Smooth muscle cell of the brain vasculature (primary cell): ENCODE data around the gene GTF2A1.
"Not testable (repeated sequence)": the region's sequence is repeated elsewhere in the genome, so short reads cannot be mapped to it uniquely, and the experiment has no call there.

Experiments used
- DNase-seq: peaks from one replicate; pipeline ENCODE4 v3.0.0-alpha.2; 2012; ENCODE audit warnings: low read depth, low spot score

Gene GTF2A1

DNA sequence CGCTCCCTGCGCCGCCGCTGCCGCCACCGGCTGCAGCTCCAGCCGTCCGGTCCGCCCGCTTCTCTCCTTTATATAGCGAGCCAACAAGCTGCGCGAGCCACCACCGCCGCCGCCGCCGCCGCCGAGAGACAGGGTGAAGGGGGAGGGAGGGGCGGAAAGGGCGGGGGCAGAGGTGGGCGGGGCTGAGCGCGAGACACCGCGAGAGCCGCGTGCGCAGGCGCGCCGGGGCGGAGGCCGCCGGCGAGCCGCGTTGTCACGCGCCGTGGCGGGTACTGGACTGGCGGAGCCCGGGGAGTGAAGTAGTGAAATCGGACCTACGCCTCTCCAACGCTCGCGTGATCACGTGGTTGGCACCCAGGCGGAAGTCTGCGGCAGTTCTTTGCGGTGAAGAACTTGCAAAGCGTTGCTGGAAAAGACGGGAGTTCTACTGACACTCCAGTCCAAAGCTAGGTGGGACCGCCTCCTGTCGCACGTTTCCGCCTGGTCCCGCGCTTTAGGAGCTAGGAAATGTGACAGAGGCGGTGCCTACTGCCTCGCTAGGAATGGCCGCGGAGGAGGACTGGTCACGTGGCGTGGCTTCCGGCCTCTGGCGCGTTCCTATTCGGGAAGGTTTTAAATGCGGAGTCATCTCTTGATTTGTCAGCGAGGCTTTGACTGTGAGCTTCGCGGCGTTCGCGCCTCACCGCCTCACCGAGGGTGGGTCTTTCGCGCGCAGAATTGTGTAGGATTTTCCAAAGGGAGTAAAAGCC lies at the start of gene GTF2A1:
GTF2A1 (minus strand) TSS at position 130 of the 749 bp plus-strand sequence. CDS start 441 bp downstream, outside the sequence.
- DNase-seq = peak; percentile 93

DNA sequence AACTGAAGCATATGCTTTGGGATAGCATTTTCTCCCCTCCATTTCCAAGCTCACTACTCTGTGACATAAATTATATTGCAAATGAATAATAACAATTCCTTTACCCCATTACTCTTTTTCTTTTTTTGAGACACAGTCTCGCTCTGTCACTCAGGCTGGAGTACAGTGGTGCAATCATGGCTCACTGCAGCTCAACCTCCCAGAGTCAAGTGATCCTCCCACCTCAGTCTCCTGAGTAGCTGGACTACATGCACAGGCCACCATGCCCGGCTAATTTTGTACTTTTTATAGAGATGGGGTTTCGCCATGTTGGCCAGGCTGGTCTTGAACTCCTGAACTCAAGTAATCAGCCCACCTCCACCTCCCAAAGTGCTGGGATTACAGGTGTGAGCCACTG lies 49.2 kb upstream of the GTF2A1 start:
- DNase-seq = no peak

DNA sequence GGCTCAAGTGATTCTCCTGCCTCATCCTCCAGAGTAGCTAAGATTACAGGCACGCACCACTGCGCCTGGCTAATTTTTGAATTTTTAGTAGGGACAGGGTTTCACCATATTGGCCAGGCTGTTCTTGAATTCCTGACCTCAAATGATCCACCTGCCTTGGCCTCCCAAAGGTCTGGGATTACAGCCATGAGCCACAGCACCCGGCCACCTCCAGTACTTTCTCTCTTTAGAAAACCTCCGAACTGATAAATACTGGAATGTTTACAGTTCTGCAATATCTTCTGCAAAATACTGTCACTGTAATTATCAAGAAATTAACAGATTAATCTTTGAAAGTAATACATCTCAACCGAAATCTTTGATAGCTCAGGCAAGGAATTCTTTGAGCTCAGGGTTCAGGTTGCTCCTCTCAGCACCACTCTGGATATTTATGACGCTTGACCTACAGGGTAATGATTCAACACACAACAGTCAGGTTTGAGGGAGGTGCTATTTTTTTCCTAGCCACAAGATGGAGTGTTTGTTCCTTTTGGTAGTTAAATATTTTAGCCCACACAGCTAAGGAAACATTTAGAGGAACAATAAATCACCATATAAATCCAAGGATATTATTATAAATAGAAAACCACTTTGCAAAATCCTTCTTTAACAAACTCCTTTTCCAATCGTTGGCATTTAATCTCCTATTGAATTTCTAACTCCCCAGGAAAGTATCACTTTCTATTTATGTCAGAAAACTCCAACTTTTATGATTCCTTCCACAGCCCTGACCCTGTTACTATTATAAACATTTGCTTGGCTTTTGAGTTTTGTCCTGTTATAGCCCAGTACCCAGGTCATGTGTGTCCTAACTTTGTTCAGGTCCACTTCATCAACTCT lies 48.6 kb upstream of the GTF2A1 start:
- DNase-seq = peak; percentile 13

DNA sequence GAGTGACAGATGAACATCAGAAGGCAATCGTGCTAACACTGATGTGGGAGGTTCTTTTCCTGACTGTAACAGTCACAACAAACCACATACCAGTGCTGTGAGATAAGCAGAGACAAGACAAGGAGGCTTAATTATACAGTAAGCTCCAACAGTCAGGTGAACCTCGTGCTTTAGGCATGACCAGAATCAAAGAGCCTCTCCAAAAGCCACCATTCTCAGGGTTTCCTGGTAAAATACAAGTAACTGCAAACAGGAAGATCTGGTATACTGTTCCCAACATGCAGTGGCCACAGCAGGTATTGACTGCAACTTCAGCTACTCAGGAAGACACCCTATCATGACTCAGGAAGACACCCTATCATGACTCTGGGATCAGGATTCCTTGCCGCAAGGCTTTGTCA lies 47.3 kb upstream of the GTF2A1 start:
- DNase-seq = no peak

DNA sequence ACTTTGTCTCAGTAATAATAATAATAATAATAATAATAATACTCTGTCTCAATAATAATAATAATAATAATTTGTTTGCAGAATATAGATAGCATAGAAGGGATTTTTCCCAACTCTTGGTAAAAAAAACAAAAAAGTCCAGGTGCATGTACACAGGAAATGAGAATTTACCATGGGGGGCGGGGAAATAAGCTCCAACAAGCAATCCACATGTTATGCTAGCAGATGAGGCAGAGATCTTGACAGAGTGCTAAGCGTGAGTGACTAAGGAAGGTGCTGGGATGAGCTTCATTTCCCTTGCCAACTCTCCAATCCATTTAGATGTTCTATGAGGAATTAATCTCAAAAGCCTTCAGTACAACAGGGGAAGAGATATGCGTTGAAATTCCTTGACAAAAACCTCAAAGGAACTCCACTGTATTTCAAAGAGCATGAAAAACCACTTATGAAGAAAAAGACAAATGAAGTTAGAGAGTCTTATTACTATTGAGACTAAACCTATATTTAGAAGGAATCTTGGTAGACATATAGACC lies 44.9 kb upstream of the GTF2A1 start:
- DNase-seq = no peak

DNA sequence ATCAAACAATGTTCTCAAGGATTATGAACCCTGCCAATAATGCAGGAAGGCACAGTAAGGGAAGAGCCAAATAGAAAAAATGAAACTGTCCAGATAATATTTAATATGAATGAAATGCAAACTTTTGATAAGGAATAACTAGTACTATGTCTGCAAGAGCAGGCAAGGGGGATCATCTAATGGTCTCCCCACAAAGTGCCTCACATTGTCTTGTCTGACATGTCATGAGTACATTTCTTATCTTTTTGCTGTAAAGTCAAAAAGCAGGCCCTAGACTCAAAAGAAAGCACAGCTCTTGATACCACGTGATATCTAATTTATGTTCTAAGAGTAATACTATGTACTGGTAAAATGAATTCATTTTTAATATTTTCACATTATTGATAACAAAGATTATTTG lies 43.9 kb upstream of the GTF2A1 start:
- no peak for DNase-seq

DNA sequence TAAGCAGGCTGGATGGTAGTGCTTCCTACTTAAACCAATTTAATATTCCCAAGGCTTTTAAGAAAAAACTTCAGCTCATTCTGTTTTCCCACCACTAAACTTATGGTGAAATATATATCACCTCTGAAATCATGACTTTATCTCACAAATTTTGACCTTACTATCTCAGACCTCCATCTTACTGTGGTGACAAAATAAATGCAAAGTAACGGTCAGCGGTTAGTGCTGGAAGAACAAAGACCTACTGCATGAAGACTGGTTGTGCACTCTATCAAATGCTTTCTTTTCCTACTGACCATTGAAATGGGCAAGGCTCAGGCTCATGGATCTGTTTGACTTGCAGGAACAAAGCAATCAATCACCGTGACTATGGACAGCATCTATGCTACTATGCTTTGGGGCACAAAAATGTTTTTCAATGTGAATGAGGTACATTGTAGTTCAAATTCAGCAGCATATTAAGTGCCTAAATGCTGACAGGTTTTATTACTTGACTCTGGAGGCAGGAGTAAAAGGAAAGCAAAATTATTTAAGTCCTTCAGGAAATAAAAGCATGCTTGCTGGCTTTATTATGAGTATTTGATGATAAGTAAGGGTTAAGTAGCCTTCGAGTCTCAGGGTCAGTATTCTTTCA lies 43.1 kb upstream of the GTF2A1 start:
- DNase-seq = no peak

DNA sequence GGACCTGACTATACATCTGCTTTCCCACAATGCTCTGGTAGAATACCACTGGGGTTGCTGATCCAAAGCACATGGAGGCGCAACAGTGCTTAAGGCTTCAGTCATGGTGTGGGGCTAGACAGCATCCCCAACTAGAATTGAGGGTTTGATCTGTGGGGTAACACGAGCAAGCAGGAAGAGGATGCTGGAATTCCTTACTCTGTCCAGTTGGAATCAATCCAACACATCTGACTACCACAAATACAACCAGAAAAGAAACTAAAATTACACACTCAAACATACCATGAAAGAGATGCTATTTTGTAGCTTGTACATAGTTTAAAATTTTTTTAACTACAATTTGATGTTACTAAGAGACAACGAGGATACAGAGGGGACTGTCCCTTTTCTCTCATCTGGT lies 40.4 kb upstream of the GTF2A1 start:
- no peak for DNase-seq

DNA sequence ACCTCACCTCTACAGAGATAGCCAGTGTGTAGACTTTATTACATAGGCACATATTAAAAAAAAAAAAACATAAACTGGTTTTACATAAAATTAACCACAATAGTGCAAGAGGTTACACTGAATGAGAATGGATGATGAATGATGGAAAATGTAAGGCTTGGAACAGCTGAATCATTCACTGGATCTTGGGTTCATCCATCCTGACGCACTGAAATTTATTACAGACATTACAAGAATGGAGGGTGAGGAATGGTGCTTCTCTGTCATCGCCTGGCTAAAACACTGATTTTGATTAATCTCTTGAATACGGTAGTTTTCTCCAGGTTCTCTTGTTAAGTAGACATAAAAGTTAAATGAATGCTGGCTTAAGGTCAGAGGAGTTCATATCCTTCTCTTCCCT lies 40.0 kb upstream of the GTF2A1 start:
- DNase-seq = no peak

DNA sequence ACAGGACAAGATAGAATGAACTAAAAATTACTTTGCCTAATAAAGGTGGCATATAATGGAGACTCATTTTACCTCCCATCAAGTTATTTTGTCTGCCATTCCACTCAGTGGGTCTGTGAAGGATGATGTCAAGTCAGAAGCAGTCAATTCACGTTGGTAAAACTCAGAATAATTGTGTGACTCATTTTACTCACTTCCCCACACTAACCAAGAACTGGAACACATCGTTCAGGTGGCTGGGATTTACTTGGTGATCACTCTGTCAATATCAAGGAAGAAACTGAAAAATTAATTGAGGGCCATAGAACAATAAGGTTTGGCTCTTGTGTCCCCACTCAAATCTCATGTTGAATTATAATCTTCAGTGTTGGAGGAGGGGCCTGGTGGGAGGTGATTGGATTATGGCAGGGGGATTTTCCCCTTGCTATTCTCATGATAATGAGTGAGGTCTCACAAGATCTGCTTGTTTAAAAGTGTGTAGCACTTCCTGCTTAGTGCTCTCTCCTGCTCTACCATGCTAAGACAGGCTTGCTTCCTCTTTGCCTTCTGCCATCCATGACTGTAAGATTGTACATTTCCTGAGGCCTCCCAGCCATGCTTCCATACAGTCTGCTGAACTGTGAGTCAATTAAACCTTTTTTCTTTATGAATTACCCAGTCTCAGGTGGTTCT lies 35.7 kb upstream of the GTF2A1 start:
- DNase-seq = no peak

DNA sequence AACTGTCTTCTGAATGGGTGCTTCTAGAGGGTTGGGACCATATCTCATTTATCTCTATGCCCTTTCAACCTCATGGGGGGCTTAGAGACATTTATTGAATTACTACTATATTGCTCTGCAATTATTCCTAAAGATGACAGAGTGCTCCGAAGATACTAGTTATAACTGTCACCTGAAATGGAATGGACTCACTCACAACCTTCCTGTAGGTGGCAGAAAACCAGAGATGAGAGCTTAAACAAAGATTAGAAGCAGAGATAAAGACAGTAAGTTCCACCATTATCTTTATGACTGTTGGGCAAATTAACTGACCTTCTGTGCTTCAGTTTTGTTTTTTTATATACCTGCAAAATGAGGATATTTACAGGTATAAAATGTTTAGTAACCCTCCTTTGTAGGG lies 31.5 kb upstream of the GTF2A1 start:
- DNase-seq = no peak

DNA sequence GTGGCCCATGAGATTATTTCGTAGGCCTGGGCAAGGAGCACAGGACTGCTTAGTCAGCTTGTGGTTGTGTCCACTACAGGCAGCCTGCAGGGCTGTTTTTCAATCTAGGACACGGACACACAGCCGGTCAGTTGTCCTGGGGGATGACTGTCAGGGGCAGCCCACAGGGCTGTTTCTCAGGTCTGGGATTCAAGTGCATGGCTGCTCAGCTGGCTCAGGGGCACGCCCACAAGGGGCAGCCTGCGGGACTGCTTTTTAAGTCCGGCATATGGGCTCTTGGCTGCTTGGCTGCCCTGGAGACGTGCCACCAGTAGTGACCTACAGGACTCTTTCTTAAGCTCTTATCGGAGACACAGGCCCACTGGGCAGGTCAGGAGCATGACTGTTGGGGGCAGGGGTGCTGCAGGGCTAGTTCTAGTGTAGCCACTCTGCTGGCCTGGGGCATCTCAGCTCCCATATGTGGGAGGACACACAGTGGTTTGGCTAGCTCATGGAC lies 26.6 kb upstream of the GTF2A1 start:
- no peak for DNase-seq

DNA sequence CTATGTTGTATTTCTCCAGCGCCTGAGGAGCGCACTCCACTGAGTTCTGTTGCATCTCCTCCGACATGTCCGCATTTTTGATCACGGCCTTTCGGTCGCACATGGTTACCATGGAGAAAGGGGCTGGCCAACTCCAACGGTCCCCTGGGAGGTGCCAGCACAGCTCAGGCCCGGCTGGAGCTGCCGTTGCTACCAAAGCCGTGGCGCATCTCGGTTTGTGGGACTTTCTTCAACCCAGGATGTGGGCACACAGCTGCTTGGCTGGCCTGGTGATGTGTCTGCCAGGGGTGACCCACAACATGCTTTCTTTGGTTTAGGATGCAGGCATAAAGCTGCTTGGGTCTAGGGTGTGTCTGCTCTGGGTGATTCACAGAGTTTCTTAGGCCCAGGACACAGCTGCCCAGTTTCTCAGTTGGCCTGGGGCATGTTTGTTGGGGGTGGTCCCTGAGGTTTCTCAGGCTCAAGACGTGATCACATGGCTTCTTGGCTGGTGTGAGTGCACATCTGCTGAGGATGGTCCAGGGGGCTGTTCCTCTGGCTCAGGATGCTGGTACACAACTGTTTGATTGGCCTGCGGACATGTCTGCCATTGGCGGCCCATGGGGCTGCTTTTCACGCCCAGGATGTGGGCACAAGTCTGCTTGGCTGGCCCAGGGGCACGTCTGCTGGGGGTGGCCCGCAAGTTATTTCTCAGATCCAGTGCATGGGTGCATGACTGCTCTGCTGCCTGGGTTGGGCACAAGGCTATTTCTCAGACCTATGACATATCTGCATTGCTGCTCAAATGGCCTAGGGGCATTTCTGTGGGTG lies 25.9 kb upstream of the GTF2A1 start:
- DNase-seq = no peak

DNA sequence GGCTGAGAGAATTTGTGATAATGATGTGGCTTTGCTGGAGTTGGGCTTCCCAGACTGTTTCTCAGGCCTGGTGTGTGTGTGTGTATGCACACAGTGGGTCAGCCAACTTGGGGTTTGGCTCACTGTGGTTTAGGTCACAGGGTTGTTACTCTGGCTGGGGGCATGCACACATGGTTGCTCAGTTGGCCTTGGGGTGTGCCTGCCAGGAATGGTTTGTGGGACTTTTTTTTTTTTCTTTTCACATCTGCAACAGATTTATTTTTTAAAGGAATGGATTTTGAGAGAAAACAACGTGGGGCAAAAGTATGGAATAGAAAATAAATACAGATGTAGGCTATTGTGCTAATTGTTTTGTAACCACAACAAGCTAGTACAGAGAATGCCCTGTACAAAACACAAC lies 25.0 kb upstream of the GTF2A1 start:
- DNase-seq = no peak

DNA sequence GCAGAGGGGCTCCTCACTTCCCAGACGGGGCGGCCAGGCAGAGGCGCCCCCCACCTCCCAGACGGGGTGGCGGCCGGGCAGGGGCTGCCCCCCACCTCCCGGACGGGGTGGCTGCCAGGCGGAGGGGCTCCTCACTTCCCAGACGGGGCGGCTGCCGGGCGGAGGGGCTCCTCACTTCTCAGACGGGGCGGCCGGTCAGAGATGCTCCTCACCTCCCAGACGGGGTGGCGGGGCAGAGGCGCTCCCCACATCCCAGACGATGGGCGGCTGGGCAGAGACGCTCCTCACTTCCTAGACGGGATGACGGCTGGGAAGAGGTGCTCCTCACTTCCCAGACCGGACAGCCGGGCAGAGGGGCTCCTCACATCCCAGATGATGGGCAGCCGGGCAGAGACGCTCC lies 23.7 kb upstream of the GTF2A1 start:
- DNase-seq = not testable (repeated sequence)

DNA sequence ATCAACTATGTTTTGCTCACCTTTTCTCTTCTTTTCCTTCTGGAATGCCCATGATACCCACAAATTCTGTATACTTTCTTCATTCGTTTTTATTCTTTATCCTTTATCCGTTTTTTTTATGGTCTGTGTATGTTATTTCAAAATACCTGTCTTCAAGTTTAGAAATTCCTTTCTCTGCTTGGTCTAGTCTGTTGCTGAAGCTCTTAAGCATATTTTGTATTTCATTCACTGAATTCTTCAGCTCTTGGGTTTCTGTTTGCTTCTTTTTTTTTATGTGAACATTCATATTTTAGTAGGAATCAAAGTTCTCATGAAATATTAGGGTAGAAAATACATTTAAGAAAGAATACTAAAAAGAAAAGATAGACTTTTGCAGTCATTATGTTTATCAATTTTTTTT lies 22.7 kb upstream of the GTF2A1 start:
- DNase-seq = no peak

DNA sequence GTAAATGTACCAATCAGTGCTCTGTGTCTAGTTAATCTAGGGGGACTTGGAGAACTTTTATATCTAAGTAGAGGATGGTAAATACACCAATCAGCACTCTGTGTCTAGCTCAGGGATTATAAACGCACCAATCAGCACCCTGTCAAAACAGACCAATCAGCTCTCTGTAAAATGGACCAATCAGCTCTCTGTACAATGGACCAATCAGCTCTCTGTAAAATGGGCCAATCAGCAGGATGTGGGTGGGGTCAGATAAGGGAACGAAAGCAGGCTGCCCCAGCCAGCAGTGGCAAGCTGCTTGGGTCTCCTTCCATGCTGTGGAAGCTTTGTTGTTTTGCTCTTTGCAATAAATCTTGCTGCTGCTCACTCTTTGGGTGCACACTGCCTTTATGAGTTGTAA lies 16.1 kb upstream of the GTF2A1 start:
- DNase-seq = not testable (repeated sequence)

DNA sequence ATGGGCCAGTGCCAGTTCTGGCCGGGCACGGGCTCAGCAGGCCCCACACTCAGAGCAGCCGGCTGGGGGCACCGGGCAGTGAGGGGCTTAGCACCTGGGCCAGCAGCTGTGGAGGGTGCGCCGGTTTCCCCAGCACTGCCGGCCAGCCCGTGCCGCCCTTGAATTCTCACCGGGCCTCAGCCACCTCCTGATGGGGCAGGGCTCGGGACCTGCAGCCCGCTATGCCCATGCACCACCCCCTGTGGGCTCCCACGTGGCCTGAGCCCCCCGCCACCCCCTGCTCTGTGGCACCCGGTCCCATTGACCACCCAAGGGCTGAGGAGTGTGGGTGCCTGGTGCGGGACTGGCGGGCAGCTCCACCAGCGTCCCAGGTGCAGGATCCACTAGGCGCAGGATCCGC lies 15.4 kb upstream of the GTF2A1 start:
- no peak for DNase-seq

DNA sequence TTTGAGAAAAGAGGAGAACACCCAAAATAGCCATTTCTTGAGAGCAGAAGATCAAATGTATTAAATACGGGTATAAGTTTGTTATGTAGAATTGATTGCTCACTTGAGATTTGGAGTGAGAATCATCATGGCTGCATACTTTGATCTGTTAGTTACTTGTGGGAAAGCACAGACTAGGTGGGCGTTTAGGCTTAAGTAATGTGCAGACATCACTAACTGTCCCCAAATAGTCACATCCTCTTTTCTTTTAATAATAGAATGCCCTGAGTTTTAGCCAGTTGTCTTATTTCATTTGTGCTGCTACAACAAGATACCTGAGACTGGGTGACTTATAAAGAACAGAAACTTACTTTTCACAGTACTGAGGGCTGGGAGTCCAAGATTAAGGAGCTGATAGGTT lies 14.3 kb upstream of the GTF2A1 start:
- no peak for DNase-seq

DNA sequence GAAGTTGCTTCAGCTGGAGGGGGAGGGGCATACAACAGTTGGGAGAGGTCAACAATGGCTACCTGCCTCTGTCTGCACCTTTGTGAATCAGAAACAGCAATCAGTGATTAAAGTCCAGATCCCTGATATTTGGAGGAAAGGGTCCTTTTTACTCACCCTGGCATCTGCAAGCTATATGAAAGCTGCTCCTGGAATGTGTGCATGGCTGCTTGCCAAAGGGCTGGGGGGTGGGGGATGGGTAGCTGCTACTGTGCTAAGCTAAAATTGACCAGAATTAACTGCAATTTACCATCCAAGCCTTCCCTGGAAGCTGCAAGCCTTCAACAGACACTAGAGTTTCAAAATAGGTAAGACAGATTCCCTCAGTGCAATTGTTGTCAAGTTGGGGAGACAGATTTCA lies 13.5 kb upstream of the GTF2A1 start:
- no peak for DNase-seq

DNA sequence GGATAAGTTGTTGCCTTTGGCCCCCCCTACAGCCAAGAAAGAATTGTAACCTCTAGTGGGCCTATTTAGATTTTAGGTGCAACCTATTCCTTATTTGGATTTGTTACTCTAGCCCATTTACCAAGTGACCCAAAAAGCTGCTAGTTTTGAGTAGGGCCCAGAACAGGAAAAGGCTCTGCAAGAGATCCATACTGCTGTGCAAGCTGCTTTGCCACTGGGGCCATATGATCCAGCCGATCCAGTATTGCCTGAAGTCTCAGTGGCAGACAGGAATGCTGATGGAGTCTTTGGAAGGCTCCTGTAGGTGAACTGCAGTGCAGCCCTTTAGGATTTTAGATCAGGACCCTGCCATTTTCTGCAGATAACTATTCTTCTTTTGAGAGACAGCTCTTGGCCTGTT lies 12.9 kb upstream of the GTF2A1 start:
- DNase-seq = no peak
